BLaER1 (cell line): ENCODE data around the gene BCL2L1.

ENCODE experiments used
- H3K27ac ChIP-seq: shearing (Covaris generic); formaldehyde crosslinking; 2 replicates; pipeline ENCODE4 v1.8.1; 2022
- H3K27me3 ChIP-seq: shearing (Covaris generic); formaldehyde crosslinking; 2 replicates; pipeline ENCODE4 v1.8.1; 2022
- H3K36me3 ChIP-seq: shearing (Covaris generic); formaldehyde crosslinking; 2 replicates; pipeline ENCODE4 v1.8.1; 2022
- H3K4me1 ChIP-seq: shearing (Covaris generic); formaldehyde crosslinking; 2 replicates; pipeline ENCODE4 v1.8.1; 2022
- H3K4me2 ChIP-seq: shearing (Covaris generic); formaldehyde crosslinking; 2 replicates; pipeline ENCODE4 v1.8.1; 2022
- H3K4me3 ChIP-seq: shearing (Covaris generic); formaldehyde crosslinking; 2 replicates; pipeline ENCODE4 v1.8.1; 2022
- H3K9ac ChIP-seq: shearing (Covaris generic); formaldehyde crosslinking; 2 replicates; pipeline ENCODE4 v1.8.1; 2022
- H3K9me3 ChIP-seq: shearing (Covaris generic); formaldehyde crosslinking; 2 replicates; pipeline ENCODE4 v1.8.1; 2022
- H4K20me1 ChIP-seq: shearing (Covaris generic); formaldehyde crosslinking; 2 replicates; pipeline ENCODE4 v1.8.1; 2022
- Cebpa-rat ChIP-seq: shearing (Covaris generic); IDR thresholded peaks from 2 replicates; pipeline ENCODE4 v1.8.1; 2022

Gene BCL2L1

GRCh38 chr20:31678389-31679356 is 44.0 kb downstream of the BCL2L1 start:
- H3K27me3 ChIP-seq, result no peaks in the 10 kb centered on the region
- H3K9ac ChIP-seq, result peak overlapping the region; percentile 49
- H3K4me2 ChIP-seq, result peak overlapping the region; percentile 97
- peaks cover 45% of the 10 kb centered on the region for H3K36me3 ChIP-seq
- H3K4me1 ChIP-seq, result peaks cover 100% of the 10 kb centered on the region
- no peak for TF ChIP-seq Cebpa-rat
- H3K9me3 ChIP-seq, result no peaks in the 10 kb centered on the region
- H4K20me1 ChIP-seq, result peaks cover 7% of the 10 kb centered on the region; the same call in 1 of the 2 replicates
- no peak overlapping the region for H3K4me3 ChIP-seq
- peak overlapping the region; percentile 97 for H3K27ac ChIP-seq

GRCh38 chr20:31677553-31678260 is 45.0 kb downstream of the BCL2L1 start:
- Histone ChIP-seq H3K4me3 (no peak overlapping the region), H3K9ac (0 out of 2 replicates have a peak overlapping the region, but pooled peaks have one; percentile 49), H3K27ac (peak overlapping the region; percentile 97), H3K4me1 (peaks cover 100% of the 10 kb centered on the region), H3K36me3 (peaks cover 52% of the 10 kb centered on the region), H3K4me2 (peak overlapping the region; percentile 97), H3K9me3 (no peaks in the 10 kb centered on the region), H3K27me3 (no peaks in the 10 kb centered on the region), H4K20me1 (peaks cover 7% of the 10 kb centered on the region; the same call in 1 of the 2 replicates)
- no peak for TF ChIP-seq Cebpa-rat

GRCh38 chr20:31676609-31676989 is 46.1 kb downstream of the BCL2L1 start:
- Histone ChIP-seq H3K4me1 (peaks cover 96% of the 10 kb centered on the region), H3K9ac (peak overlapping the region; percentile 72), H3K27me3 (no peaks in the 10 kb centered on the region), H3K27ac (peak overlapping the region; percentile 97), H3K36me3 (peaks cover 60% of the 10 kb centered on the region), H3K4me2 (peak overlapping the region; percentile 97), H3K4me3 (peak overlapping the region; percentile 62), H4K20me1 (peaks cover 7% of the 10 kb centered on the region; the same call in 1 of the 2 replicates), H3K9me3 (no peaks in the 10 kb centered on the region)
- TF ChIP-seq Cebpa-rat, result no peak

- peak overlapping the region; percentile 97 for H3K4me2 ChIP-seq
- H3K36me3 ChIP-seq, result peaks cover 59% of the 10 kb centered on the region
- no peaks in the 10 kb centered on the region for H3K9me3 ChIP-seq
- peak overlapping the region; percentile 72 for H3K9ac ChIP-seq
- peaks cover 96% of the 10 kb centered on the region for H3K4me1 ChIP-seq
- peaks cover 7% of the 10 kb centered on the region; the same call in 1 of the 2 replicates for H4K20me1 ChIP-seq
- peak overlapping the region; percentile 97 for H3K27ac ChIP-seq
- H3K4me3 ChIP-seq, result peak overlapping the region; percentile 62
- no peaks in the 10 kb centered on the region for H3K27me3 ChIP-seq
- TF ChIP-seq Cebpa-rat, result no peak
Observed at GRCh38 chr20:31675828-31676608, 46.6 kb downstream of the BCL2L1 start.

GRCh38 chr20:31674895-31675827 is 47.5 kb downstream of the BCL2L1 start:
- no peak for TF ChIP-seq Cebpa-rat
- H3K27me3 ChIP-seq, result no peaks in the 10 kb centered on the region
- peaks cover 59% of the 10 kb centered on the region for H3K36me3 ChIP-seq
- peak overlapping the region; percentile 97 for H3K4me2 ChIP-seq
- peak overlapping the region; percentile 62 for H3K4me3 ChIP-seq
- peaks cover 7% of the 10 kb centered on the region; the same call in 1 of the 2 replicates for H4K20me1 ChIP-seq
- peak overlapping the region; percentile 72 for H3K9ac ChIP-seq
- H3K27ac ChIP-seq, result peak overlapping the region; percentile 97
- peaks cover 96% of the 10 kb centered on the region for H3K4me1 ChIP-seq
- H3K9me3 ChIP-seq, result no peaks in the 10 kb centered on the region

- H3K4me1 ChIP-seq, result peaks cover 96% of the 10 kb centered on the region
- peak overlapping the region; percentile 97 for H3K27ac ChIP-seq
Observed at GRCh38 chr20:31673943-31674463, 48.7 kb downstream of the BCL2L1 start.

GRCh38 chr20:31673435-31673834 is 49.2 kb downstream of the BCL2L1 start:
- H3K9me3 ChIP-seq, result no peaks in the 10 kb centered on the region
- H3K4me1 ChIP-seq, result peaks cover 96% of the 10 kb centered on the region
- H3K27ac ChIP-seq, result peak overlapping the region; percentile 97
- no peak for TF ChIP-seq Cebpa-rat
- H3K4me3 ChIP-seq, result no peak overlapping the region
- H4K20me1 ChIP-seq, result peaks cover 7% of the 10 kb centered on the region; the same call in 1 of the 2 replicates
- H3K36me3 ChIP-seq, result peaks cover 58% of the 10 kb centered on the region
- peak overlapping the region; percentile 97 for H3K4me2 ChIP-seq
- H3K9ac ChIP-seq, result no peak overlapping the region
- H3K27me3 ChIP-seq, result no peaks in the 10 kb centered on the region

More at GRCh38 chr20:31673943-31674463, 48.7 kb downstream of the BCL2L1 start:
- H3K27me3 ChIP-seq, result no peaks in the 10 kb centered on the region
- peak overlapping the region; percentile 97 for H3K4me2 ChIP-seq
- H3K9me3 ChIP-seq, result no peaks in the 10 kb centered on the region
- H3K4me3 ChIP-seq, result peak overlapping the region; percentile 62; the same call in 1 of the 2 replicates
- peaks cover 61% of the 10 kb centered on the region for H3K36me3 ChIP-seq
- H4K20me1 ChIP-seq, result peaks cover 7% of the 10 kb centered on the region; the same call in 1 of the 2 replicates
- peak overlapping the region; percentile 72 for H3K9ac ChIP-seq
- no peak for TF ChIP-seq Cebpa-rat

- Histone ChIP-seq H3K27ac (peak overlapping the region; percentile 86; the same call in 1 of the 2 replicates), H3K36me3 (peaks cover 43% of the 10 kb centered on the region), H3K4me3 (no peak overlapping the region), H3K9ac (no peak overlapping the region), H3K4me1 (peaks cover 96% of the 10 kb centered on the region), H3K9me3 (no peaks in the 10 kb centered on the region), H3K4me2 (peak overlapping the region; percentile 25; the same call in 1 of the 2 replicates), H3K27me3 (no peaks in the 10 kb centered on the region), H4K20me1 (peaks cover 7% of the 10 kb centered on the region; the same call in 1 of the 2 replicates)
- no peak for TF ChIP-seq Cebpa-rat
Observed at GRCh38 chr20:31671324-31671723, 51.3 kb downstream of the BCL2L1 start.
